ENCODE measurements around the gene SPATA12.

The SPATA12 gene

GRCh38 chr3:57031631-57032541 lies 28.6 kb upstream of the SPATA12 start:
- TF ChIP-seq REST (IDR thresholded peaks at IDR 0.05; ENCODE audit: low read depth) = peak; percentile 20; the same call in 1 of the 2 replicates
- TF ChIP-seq TEAD4 (IDR thresholded peaks at IDR 0.05) = no peak

- TF ChIP-seq TEAD4 (IDR thresholded peaks at IDR 0.05) (no peak), FOXM1 (IDR thresholded peaks at IDR 0.05; ENCODE audit: borderline replicate concordance, low read depth) (no peak), EGR1 (IDR thresholded peaks at IDR 0.05) (no peak), MAX (IDR thresholded peaks at IDR 0.05) (no peak), ZBTB7A (IDR thresholded peaks at IDR 0.05; ENCODE audit: low read depth) (no peak), NFIC (IDR thresholded peaks at IDR 0.05) (no peak), YY1 (IDR thresholded peaks at IDR 0.05; ENCODE audit: low read depth) (no peak), EP300 (IDR thresholded peaks at IDR 0.05; ENCODE audit: borderline replicate concordance) (no peak), CEBPB (IDR thresholded peaks at IDR 0.05) (no peak), TCF12 (IDR thresholded peaks at IDR 0.05; ENCODE audit: low read depth) (no peak), RAD21 (IDR thresholded peaks at IDR 0.05; ENCODE audit: low read depth) (no peak), TAF1 (IDR thresholded peaks at IDR 0.05; ENCODE audit: low read depth) (no peak), USF1 (IDR thresholded peaks at IDR 0.05) (no peak), CREB1 (IDR thresholded peaks at IDR 0.05; ENCODE audit: low read depth) (no peak), REST (IDR thresholded peaks at IDR 0.05; ENCODE audit: low read depth) (no peak)
Measured at GRCh38 chr3:57036952-57037351, 23.5 kb upstream of the SPATA12 start.

- TF ChIP-seq NFIC (IDR thresholded peaks at IDR 0.05) (no peak), TCF12 (IDR thresholded peaks at IDR 0.05; ENCODE audit: low read depth) (no peak), YY1 (IDR thresholded peaks at IDR 0.05; ENCODE audit: low read depth) (no peak), EP300 (IDR thresholded peaks at IDR 0.05; ENCODE audit: borderline replicate concordance) (no peak), ZBTB7A (IDR thresholded peaks at IDR 0.05; ENCODE audit: low read depth) (no peak), USF1 (IDR thresholded peaks at IDR 0.05) (no peak), EGR1 (IDR thresholded peaks at IDR 0.05) (no peak), FOXM1 (IDR thresholded peaks at IDR 0.05; ENCODE audit: borderline replicate concordance, low read depth) (no peak), TAF1 (IDR thresholded peaks at IDR 0.05; ENCODE audit: low read depth) (no peak), CEBPB (IDR thresholded peaks at IDR 0.05) (no peak), CREB1 (IDR thresholded peaks at IDR 0.05; ENCODE audit: low read depth) (no peak), RAD21 (IDR thresholded peaks at IDR 0.05; ENCODE audit: low read depth) (no peak), MAX (IDR thresholded peaks at IDR 0.05) (no peak), TEAD4 (IDR thresholded peaks at IDR 0.05) (no peak), REST (IDR thresholded peaks at IDR 0.05; ENCODE audit: low read depth) (no peak)
Measured at GRCh38 chr3:57038466-57039164, 21.8 kb upstream of the SPATA12 start.

GRCh38 chr3:57041674-57042073 lies 18.8 kb upstream of the SPATA12 start:
- TF ChIP-seq CREB1 (IDR thresholded peaks at IDR 0.05; ENCODE audit: low read depth) (no peak), EGR1 (IDR thresholded peaks at IDR 0.05) (no peak), FOXM1 (IDR thresholded peaks at IDR 0.05; ENCODE audit: borderline replicate concordance, low read depth) (no peak), TCF12 (IDR thresholded peaks at IDR 0.05; ENCODE audit: low read depth) (no peak), EP300 (IDR thresholded peaks at IDR 0.05; ENCODE audit: borderline replicate concordance) (no peak), TEAD4 (IDR thresholded peaks at IDR 0.05) (no peak)

All from Ishikawa (cell line).